Colonic mucosa (tissue), 4 donors: Measurements from ENCODE around the gene PRKCE. TPM values are rescaled to one million over a fixed set of nuclear protein-coding genes. Genes with fewer than 3 reads are reported as not detected.
A peak's percentile ranks its signal among the peaks of the same experiment; 100 is the strongest.

Source experiments
- DNase-seq: peaks from one replicate; pipeline ENCODE4 v3.0.0-alpha.2; 2020
- H3K27ac ChIP-seq: fragments of 200-600 bp; one replicate; pipeline ENCODE4 v1.8.0; 2021
- H3K27me3 ChIP-seq: fragments of 200-600 bp; one replicate; pipeline ENCODE4 v1.8.0; 2021
- H3K36me3 ChIP-seq: fragments of 200-600 bp; one replicate; pipeline ENCODE4 v1.8.0; 2021
- H3K4me1 ChIP-seq: fragments of 200-600 bp; one replicate; pipeline ENCODE4 v1.8.0; 2021; ENCODE audit warnings: mild to moderate bottlenecking
- H3K4me3 ChIP-seq: fragments of 200-600 bp; one replicate; pipeline ENCODE4 v1.8.0; 2021
- H3K9ac ChIP-seq, 2 donors: one replicate each; pipeline ENCODE4 v1.7.0; 2013; ENCODE audit warnings: control low read depth in 2 of 2, low read depth in 2 of 2, low read length in 2 of 2
- H3K9me3 ChIP-seq: fragments of 200-600 bp; one replicate; pipeline ENCODE4 v1.8.0; 2021
- CTCF ChIP-seq: fragments of 200-600 bp; IDR thresholded peaks from one replicate; pipeline ENCODE4 v1.8.0; 2022; ENCODE audit warnings: antibody characterized with exemption, mild to moderate bottlenecking
- intact Hi-C: fragments of 100-400 bp; cut with DNase I; formaldehyde crosslinking; loops from one replicate; pipeline ENCODE4 v1.14.1; 2022
- total RNA-seq, 2 donors: library from RNA; stranded (reverse); fragmentation: NEBNext Ultra II Directional in 1 of 2; extraction: Animal tissue kit (Norgen Biotek cat#: 25700) in 1 of 2; gene quantifications; one replicate each; pipeline ENCODE4 v1.2.1, GENCODE V29; 2021
- donor health status: healthy.
- donor health status: DM: no; HTN: no; CAD: no.
- donor health status: DM: no; HTN: no; CAD: no.

The PRKCE gene
- total RNA-seq = 10 to 100 TPM; 17.5 to 25.8 TPM

- Histone ChIP-seq H3K4me1 (peaks cover 13% of the 10 kb centered on the region), H3K9me3 (no peaks in the 10 kb centered on the region), H3K27me3 (no peaks in the 10 kb centered on the region), H3K9ac (peak within 1 kb of the TSS; percentile 80 to 97), H3K27ac (peak within 1 kb of the TSS; percentile 91), H3K4me3 (peak within 1 kb of the TSS; percentile 82), H3K36me3 (no peaks in the 10 kb centered on the region)
- DNase-seq = peak; percentile 75
- TF ChIP-seq CTCF = no peak
- intact Hi-C loops = loop anchor here (10.0 kb wide), 1 partner anchor 53 kb away; no protein-coding TSS in a partner anchor
Observed at GRCh38 chr2:45651415-45652089, at the start of gene PRKCE. PRKCE (plus strand) TSS chr2:45651675.

GRCh38 chr2:45602624-45603023, 48.9 kb upstream of the PRKCE start:
- Histone ChIP-seq H3K4me3 (no peak overlapping the region), H3K27ac (no peak overlapping the region), H3K9me3 (no peaks in the 10 kb centered on the region), H3K27me3 (no peaks in the 10 kb centered on the region), H3K36me3 (no peaks in the 10 kb centered on the region), H3K9ac (no peak overlapping the region), H3K4me1 (no peaks in the 10 kb centered on the region)
- TF ChIP-seq CTCF = no peak
- intact Hi-C loops = no loop called here
- no peak for DNase-seq

- no peak for DNase-seq
- no peak overlapping the region for H3K4me3 ChIP-seq
- no peak overlapping the region for H3K27ac ChIP-seq
- no peaks in the 10 kb centered on the region for H3K9me3 ChIP-seq
- no peaks in the 10 kb centered on the region for H3K4me1 ChIP-seq
- H3K9ac ChIP-seq = no peak overlapping the region
- TF ChIP-seq CTCF = no peak
- no peaks in the 10 kb centered on the region for H3K27me3 ChIP-seq
- intact Hi-C loops = no loop called here
- H3K36me3 ChIP-seq = no peaks in the 10 kb centered on the region
Observed at GRCh38 chr2:45605116-45605515, 46.4 kb upstream of the PRKCE start.

GRCh38 chr2:45606796-45607195, 44.7 kb upstream of the PRKCE start:
- TF ChIP-seq CTCF = no peak
- H3K4me1 ChIP-seq = no peaks in the 10 kb centered on the region
- no peaks in the 10 kb centered on the region for H3K27me3 ChIP-seq
- H3K9me3 ChIP-seq = no peaks in the 10 kb centered on the region
- DNase-seq = no peak
- no peak overlapping the region for H3K9ac ChIP-seq
- H3K36me3 ChIP-seq = no peaks in the 10 kb centered on the region
- intact Hi-C loops = no loop called here
- H3K27ac ChIP-seq = no peak overlapping the region
- no peak overlapping the region for H3K4me3 ChIP-seq

- no peak overlapping the region for H3K4me3 ChIP-seq
- no peaks in the 10 kb centered on the region for H3K9me3 ChIP-seq
- H3K27me3 ChIP-seq = no peaks in the 10 kb centered on the region
- no peak overlapping the region for H3K9ac ChIP-seq
- intact Hi-C loops = no loop called here
- H3K36me3 ChIP-seq = no peaks in the 10 kb centered on the region
- TF ChIP-seq CTCF = peak; percentile 14
- no peaks in the 10 kb centered on the region for H3K4me1 ChIP-seq
- no peak overlapping the region for H3K27ac ChIP-seq
- DNase-seq = no peak
Observed at GRCh38 chr2:45607701-45608100, 43.8 kb upstream of the PRKCE start.
